Adrenal gland (tissue), 12 donors: ENCODE results near the gene CT47C1. TPM values are rescaled to one million over a fixed set of nuclear protein-coding genes. Genes with fewer than 3 reads are reported as not detected.

Experiments used
- DNase-seq, 7 donors: peaks; one replicate each; pipeline ENCODE4 v3.0.0-alpha.2; 2019 to 2020
- H3K27ac ChIP-seq, 5 donors: fragments of 200-600 bp; sonication (generic) in 4 of 5; 1 replicate in 3 of 5; 2 replicates in 2 of 5; pipeline versions ENCODE4 v1.5.1 to v1.8.0; 2016 to 2020; ENCODE audit warnings: mild to moderate bottlenecking in 1 of 5
- H3K27me3 ChIP-seq: fragments of 200-600 bp; 2 replicates; pipeline ENCODE4 v1.8.0; 2021
- H3K36me3 ChIP-seq, 2 donors: fragments of 200-600 bp; replicated peaks in 1 of 2; 1 replicate in 1 of 2; 2 replicates in 1 of 2; pipeline versions ENCODE4 v1.5.1 to v1.8.0; 2018 to 2022
- H3K4me1 ChIP-seq, 2 donors: fragments of 200-600 bp; replicated peaks in 1 of 2; 1 replicate in 1 of 2; 2 replicates in 1 of 2; pipeline versions ENCODE4 v1.5.1 to v1.8.0; 2018 to 2021
- H3K4me3 ChIP-seq, 4 donors: fragments of 200-600 bp; sonication (generic) in 3 of 4; one replicate each; pipeline ENCODE4 v1.5.1; 2016 to 2018
- H3K9me3 ChIP-seq, 3 donors: fragments of 200-600 bp; sonication (generic) in 1 of 3; replicated peaks in 1 of 3; 1 replicate in 2 of 3; 2 replicates in 1 of 3; pipeline versions ENCODE4 v1.5.1 to v1.8.0; 2016 to 2021
- POLR2A ChIP-seq, 2 donors: fragments of 450-650 bp; IDR thresholded peaks; one replicate each; pipeline ENCODE4 v1.6.1; 2017; ENCODE audit warnings: antibody characterized with exemption in 2 of 2, mild to moderate bottlenecking in 2 of 2, moderate library complexity in 1 of 2
- WGBS, 4 donors: extraction: QIAGEN DNeasy Blood & Tissue Kit in 2 of 4; methylation state at CpG; one replicate each; pipeline versions ENCODE4 v1.1.5 to v1.1.7; 2013 to 2017; 5-methylcytosine and 5-hydroxymethylcytosine counted together
- intact Hi-C, 2 donors: fragments of 100-400 bp; cut with DNase I; formaldehyde crosslinking; loops; one replicate each; pipeline versions ENCODE4 v1.14.1 to v1.15.0; 2022 to 2023
- polyA plus RNA-seq, 3 donors: library from polyadenylated mRNA; stranded (reverse); fragments of 200-250 nt in 2 of 3; fragments of 350-450 nt in 1 of 3; fragmentation: Illumina TruSeq in 1 of 3; extraction: RNeasy Lipid Tissue Mini Kit (QIAGEN cat#74804) in 1 of 3; gene quantifications; one replicate each; pipeline ENCODE4 v1.2.3, GENCODE V29; 2013 to 2014
- total RNA-seq, 9 donors: library from RNA; depleted of rRNA in 4 of 9; stranded (reverse); fragments of >200 nt in 4 of 9; fragments of 120-200 nt in 1 of 9; fragmentation: NEBNext Ultra II Directional in 1 of 9; extraction: Animal tissue kit (Norgen Biotek cat#: 25700) in 1 of 9; gene quantifications; one replicate each; pipeline versions ENCODE4 v1.1.0 to v1.2.4, GENCODE V29; 2013 to 2023
- TF ChIP-seq, protein P1 (sequence below), 6 experiments: fragments of 450-650 bp in 4 of 6; fragments of 200-600 bp in 2 of 6; sonication (generic) in 1 of 6; IDR thresholded peaks; 1 replicate in 5 of 6; 2 replicates in 1 of 6; pipeline versions ENCODE4 v1.5.1 to v1.8.0; 2016 to 2021; ENCODE audit warnings: antibody characterized with exemption in 6 of 6, mild to moderate bottlenecking in 2 of 6, moderate library complexity in 1 of 6
- donor health status: healthy with polysubstance abuse.
- donor health status: Bipolar disorder and iron deficiency.
- donor health status: DM: yes; HTN: yes; CAD: no.
- donor health status: DM: no; HTN: no; CAD: no.
- donor health status: DM: no; HTN: no; CAD: no.
- donor health status: DM: yes; HTN: yes; CAD: no.

Gene CT47C1
- total and polyA plus RNA-seq, 12 donors = not detected

DNA sequence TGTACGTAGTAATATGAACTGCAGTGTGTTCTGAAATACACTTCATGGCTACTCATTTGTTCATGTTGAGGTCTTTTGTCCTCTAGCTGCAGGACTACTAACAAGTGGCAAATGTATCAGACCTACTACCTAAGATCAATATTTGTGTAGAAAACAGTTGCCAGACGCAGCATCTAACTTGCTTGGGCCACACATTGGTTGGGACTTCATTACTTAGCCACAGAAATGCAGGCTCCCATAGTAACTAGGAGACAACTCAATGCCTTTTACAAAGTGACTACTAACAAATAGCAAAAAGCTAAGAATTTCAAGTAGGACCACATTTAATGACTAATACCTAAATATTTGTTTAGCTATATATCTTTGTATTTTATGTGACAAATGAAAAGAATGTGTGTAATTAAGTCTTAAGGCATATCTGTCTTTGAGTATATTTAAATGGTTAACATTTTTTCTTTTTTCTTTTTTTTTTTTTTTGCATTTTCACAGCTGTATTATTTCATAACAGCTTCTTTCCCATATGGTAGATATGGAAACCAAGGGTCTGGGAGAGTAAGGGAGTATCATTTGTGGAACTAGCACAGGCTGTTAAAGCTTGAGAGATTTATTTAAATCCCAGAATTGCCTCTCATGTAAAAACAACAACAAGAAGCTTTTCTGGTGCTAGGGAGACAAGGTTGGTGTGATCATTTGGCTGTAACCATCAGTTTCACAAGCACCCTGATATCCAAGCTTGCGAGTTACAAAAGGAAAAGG lies 2.7 kb downstream of the CT47C1 start:
- WGBS, 4 donors = 78 to 93% (median 86%) methylated on average over 3 of the region's 3 CpGs
- intact Hi-C loops = no loop called here
- no peaks in the 10 kb centered on the region for H3K4me1 ChIP-seq
- TF ChIP-seq POLR2A (IDR thresholded peaks at IDR 0.05) = no peak
- TF ChIP-seq, protein P1, sequence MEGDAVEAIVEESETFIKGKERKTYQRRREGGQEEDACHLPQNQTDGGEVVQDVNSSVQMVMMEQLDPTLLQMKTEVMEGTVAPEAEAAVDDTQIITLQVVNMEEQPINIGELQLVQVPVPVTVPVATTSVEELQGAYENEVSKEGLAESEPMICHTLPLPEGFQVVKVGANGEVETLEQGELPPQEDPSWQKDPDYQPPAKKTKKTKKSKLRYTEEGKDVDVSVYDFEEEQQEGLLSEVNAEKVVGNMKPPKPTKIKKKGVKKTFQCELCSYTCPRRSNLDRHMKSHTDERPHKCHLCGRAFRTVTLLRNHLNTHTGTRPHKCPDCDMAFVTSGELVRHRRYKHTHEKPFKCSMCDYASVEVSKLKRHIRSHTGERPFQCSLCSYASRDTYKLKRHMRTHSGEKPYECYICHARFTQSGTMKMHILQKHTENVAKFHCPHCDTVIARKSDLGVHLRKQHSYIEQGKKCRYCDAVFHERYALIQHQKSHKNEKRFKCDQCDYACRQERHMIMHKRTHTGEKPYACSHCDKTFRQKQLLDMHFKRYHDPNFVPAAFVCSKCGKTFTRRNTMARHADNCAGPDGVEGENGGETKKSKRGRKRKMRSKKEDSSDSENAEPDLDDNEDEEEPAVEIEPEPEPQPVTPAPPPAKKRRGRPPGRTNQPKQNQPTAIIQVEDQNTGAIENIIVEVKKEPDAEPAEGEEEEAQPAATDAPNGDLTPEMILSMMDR (IDR thresholded peaks at IDR 0.05) = no peak
- H3K36me3 ChIP-seq = no peaks in the 10 kb centered on the region
- H3K4me3 ChIP-seq = no peak overlapping the region
- no peaks in the 10 kb centered on the region for H3K9me3 ChIP-seq
- no peak for DNase-seq
- no peak overlapping the region for H3K27ac ChIP-seq
- H3K27me3 ChIP-seq = peaks cover 26% of the 10 kb centered on the region

DNA sequence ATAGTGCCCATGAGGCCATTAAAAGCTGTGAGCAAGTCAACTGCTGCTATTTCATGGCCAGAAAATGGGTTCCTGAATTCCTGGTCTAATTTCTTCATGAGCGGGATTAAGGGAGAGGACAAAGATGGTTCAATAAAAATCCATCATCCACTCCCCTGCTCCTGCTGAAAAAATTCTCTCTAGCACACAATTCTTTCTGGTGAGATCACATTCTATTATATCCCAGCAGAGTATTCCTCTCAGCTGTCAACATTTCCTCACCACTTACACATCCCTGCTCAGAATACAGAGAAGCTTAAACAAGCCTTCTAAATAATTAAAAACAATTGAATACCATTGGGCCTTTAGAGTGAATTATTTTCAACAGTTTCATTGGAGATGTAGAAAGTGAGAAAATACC lies 9.5 kb downstream of the CT47C1 start:
- no peak for DNase-seq
- Histone ChIP-seq H3K27ac (no peak overlapping the region), H3K4me3 (no peak overlapping the region), H3K36me3 (no peaks in the 10 kb centered on the region), H3K4me1 (no peaks in the 10 kb centered on the region), H3K9me3 (no peaks in the 10 kb centered on the region), H3K27me3 (peaks cover 5% of the 10 kb centered on the region)
- WGBS, 4 donors = 75 to 100% (median 86%) methylated on average over 1 of the region's 1 CpG
- TF ChIP-seq, protein P1 (IDR thresholded peaks at IDR 0.05) = no peak
- no peak for TF ChIP-seq POLR2A (IDR thresholded peaks at IDR 0.05)
- intact Hi-C loops = no loop called here

DNA sequence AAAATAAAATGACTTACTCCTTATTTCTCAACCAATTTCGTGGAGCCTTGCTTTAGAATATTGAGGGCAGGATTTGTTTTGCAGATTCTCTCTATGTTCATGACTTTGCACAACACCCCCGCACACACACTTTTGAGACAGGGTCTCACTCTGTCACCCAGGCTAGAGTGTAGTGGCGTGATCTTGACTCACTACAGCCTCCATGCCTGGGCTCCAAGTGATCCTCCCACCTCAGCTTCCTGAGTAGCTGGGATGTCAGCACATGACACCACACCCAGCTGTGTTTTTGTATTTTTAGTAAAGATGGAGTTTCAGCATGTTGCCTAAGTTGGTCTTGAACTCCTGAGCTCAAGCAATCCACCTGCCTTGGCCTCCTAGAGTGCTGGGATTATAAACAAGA lies 12.0 kb downstream of the CT47C1 start:
- H3K9me3 ChIP-seq = no peaks in the 10 kb centered on the region
- no peaks in the 10 kb centered on the region for H3K36me3 ChIP-seq
- TF ChIP-seq POLR2A (IDR thresholded peaks at IDR 0.05) = no peak
- TF ChIP-seq, protein P1 (IDR thresholded peaks at IDR 0.05) = no peak
- H3K27ac ChIP-seq = no peak overlapping the region
- 67 to 89% (median 78%) methylated on average over 3 of the region's 3 CpGs for WGBS, 4 donors
- H3K4me3 ChIP-seq = no peak overlapping the region
- intact Hi-C loops = no loop called here
- H3K4me1 ChIP-seq = no peaks in the 10 kb centered on the region
- peaks cover 7% of the 10 kb centered on the region for H3K27me3 ChIP-seq
- no peak for DNase-seq

DNA sequence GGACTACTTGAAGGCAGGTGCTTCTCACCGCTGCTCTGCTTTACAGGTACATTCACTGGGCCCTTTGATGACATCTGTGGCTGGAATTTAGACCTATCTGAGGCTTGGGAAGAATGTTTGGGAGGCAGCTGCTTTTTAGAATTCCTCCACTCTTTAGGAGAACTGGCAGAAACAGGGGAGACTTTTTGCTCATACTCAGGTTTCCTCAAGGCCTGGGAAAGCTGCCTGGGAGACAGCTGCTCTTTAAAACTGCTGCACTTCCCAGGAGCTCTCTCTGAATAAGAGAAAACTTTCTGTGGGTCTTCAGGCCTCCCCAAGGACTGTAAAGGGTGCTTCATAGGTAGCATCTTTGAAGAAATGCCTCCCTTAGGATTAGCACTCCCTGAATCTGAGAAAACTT lies 14.3 kb downstream of the CT47C1 start:
- no peaks in the 10 kb centered on the region for H3K4me1 ChIP-seq
- 63 to 100% (median 64%) methylated on average over 1 of the region's 1 CpG; no CpG with 5 or more reads in 1 of the 4 donors for WGBS, 4 donors
- H3K27me3 ChIP-seq = peaks cover 17% of the 10 kb centered on the region
- no peak overlapping the region for H3K27ac ChIP-seq
- no peak for DNase-seq
- H3K9me3 ChIP-seq = no peaks in the 10 kb centered on the region
- intact Hi-C loops = no loop called here
- no peak overlapping the region for H3K4me3 ChIP-seq
- H3K36me3 ChIP-seq = no peaks in the 10 kb centered on the region
- TF ChIP-seq, protein P1 (IDR thresholded peaks at IDR 0.05) = no peak
- TF ChIP-seq POLR2A (IDR thresholded peaks at IDR 0.05) = no peak
